Measurements from ENCODE around the gene ARHGAP8.

DNA sequence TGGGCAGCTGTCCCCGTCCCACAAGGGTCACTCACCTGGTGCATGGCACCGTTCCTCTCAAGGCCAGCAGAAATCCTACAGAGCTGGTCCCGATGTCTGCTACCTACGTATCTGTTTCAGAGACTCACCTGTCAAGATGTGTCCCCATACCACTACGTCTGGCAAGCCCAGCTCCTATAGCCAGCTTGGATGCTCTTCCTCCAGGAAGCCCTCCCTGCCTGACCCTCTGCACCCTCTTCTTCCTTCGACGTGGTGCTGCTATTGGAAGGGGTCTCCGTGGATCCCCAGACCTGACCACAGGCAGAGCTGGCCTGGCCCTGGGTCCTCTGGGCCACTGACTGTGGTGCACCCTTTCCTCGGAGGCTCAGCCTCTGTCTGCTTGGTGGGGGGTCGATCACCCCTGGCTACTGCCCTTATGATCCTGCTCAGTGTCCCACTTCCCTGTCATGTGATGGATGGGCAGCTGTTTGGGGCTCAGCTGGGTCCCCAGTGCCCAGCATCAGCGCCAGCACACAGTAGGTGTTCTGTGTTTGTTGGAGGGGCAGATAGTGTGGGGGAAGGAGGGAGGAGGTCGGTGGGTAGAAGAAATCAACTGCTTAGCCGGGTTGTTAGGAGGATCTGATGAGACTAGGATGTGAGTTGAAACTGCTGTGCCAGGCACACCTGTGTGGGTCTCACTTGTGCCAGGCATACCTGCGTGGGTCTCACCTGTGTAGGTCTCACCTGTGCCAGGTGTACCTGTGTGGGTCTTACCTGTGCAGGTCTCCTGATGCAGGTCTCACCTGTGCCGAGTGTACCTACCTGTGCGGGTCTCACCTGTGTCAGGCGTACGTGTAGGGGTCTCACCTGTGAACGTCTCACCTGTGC, 21.7 kb upstream of the ARHGAP8 start:
- TF ChIP-seq, protein P1, sequence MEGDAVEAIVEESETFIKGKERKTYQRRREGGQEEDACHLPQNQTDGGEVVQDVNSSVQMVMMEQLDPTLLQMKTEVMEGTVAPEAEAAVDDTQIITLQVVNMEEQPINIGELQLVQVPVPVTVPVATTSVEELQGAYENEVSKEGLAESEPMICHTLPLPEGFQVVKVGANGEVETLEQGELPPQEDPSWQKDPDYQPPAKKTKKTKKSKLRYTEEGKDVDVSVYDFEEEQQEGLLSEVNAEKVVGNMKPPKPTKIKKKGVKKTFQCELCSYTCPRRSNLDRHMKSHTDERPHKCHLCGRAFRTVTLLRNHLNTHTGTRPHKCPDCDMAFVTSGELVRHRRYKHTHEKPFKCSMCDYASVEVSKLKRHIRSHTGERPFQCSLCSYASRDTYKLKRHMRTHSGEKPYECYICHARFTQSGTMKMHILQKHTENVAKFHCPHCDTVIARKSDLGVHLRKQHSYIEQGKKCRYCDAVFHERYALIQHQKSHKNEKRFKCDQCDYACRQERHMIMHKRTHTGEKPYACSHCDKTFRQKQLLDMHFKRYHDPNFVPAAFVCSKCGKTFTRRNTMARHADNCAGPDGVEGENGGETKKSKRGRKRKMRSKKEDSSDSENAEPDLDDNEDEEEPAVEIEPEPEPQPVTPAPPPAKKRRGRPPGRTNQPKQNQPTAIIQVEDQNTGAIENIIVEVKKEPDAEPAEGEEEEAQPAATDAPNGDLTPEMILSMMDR (conservative IDR thresholded peaks at IDR 0.05 in 1 of 2, IDR thresholded peaks at IDR 0.05 in 1 of 2; ENCODE audit: extremely low read depth in 1 of 2, insufficient read depth in 1 of 2, low read depth in 1 of 2, low read length in 2 of 2) = no peak
- TF ChIP-seq EZH2 (IDR thresholded peaks at IDR 0.05; ENCODE audit: borderline replicate concordance, low read length) = no peak

Data from mammary epithelial cell (primary cell).